DMS 273 (cell line): ENCODE data around the gene ADGRA3.

Experiments used
- DNase-seq: peaks from one replicate; lab custom pipeline; 2025; ENCODE audit not compliant: unreplicated experiment; lab: John Stamatoyannopoulos, UW

Gene ADGRA3, protein sequence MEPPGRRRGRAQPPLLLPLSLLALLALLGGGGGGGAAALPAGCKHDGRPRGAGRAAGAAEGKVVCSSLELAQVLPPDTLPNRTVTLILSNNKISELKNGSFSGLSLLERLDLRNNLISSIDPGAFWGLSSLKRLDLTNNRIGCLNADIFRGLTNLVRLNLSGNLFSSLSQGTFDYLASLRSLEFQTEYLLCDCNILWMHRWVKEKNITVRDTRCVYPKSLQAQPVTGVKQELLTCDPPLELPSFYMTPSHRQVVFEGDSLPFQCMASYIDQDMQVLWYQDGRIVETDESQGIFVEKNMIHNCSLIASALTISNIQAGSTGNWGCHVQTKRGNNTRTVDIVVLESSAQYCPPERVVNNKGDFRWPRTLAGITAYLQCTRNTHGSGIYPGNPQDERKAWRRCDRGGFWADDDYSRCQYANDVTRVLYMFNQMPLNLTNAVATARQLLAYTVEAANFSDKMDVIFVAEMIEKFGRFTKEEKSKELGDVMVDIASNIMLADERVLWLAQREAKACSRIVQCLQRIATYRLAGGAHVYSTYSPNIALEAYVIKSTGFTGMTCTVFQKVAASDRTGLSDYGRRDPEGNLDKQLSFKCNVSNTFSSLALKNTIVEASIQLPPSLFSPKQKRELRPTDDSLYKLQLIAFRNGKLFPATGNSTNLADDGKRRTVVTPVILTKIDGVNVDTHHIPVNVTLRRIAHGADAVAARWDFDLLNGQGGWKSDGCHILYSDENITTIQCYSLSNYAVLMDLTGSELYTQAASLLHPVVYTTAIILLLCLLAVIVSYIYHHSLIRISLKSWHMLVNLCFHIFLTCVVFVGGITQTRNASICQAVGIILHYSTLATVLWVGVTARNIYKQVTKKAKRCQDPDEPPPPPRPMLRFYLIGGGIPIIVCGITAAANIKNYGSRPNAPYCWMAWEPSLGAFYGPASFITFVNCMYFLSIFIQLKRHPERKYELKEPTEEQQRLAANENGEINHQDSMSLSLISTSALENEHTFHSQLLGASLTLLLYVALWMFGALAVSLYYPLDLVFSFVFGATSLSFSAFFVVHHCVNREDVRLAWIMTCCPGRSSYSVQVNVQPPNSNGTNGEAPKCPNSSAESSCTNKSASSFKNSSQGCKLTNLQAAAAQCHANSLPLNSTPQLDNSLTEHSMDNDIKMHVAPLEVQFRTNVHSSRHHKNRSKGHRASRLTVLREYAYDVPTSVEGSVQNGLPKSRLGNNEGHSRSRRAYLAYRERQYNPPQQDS (N-terminal part only)

DNA sequence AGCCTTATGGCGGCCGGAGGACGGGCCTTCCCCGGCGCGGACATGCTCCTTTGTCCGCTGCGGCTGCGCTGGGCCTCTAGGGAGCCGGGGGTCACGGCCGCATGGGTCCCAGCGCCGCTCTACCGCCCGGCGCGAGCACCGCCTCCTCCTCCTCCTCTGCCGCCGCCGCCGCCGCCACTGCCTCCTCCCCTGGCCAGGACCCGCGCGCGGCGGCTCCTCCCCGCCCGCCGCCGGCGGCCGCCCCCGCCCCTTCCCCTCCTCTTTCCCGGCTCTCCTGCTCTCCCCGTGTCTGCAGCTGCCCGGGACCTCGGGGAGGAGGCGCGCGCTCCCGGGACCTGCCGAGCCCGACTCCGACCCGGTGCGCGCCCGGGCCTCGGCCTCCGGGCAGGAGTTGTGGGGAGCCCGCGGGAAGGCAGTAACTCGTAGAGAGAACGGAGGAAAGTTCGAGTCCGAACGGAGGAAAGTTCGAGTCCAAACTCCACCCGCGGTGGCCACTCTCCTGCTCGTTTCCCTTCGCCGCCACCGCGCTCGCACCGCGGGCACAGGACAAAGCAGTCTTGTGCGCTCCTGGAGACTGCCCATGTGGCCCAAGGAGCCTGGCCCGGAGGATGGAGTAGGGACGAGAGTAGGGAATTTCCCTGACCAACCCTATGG, at the start of gene ADGRA3:
Gene ADGRA3 (minus strand): TSS at position 179 of the 654 bp plus-strand sequence. CDS start 282 bp downstream, outside the sequence.
- DNase-seq, result peak; percentile 80

DNA sequence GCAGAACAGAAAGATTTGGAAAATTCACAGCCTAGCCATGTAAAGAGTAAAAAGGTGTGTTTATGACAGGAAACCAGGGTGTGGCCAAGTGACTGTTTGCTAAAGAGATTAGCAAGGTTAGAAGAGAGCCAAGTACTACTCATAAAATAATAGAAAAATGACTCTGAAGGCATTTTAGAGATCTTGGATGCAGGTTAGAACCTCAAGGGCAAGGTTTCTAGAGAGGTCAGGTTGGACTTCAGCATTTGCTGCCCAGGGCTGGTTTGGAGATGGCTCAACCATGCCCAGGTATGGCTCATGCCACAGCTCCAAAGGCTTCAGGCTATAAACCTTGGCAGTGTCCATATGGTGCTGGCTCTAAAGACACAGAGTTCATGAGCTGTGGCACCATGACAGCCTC, 40.6 kb upstream of the ADGRA3 start:
- no peak for DNase-seq

DNA sequence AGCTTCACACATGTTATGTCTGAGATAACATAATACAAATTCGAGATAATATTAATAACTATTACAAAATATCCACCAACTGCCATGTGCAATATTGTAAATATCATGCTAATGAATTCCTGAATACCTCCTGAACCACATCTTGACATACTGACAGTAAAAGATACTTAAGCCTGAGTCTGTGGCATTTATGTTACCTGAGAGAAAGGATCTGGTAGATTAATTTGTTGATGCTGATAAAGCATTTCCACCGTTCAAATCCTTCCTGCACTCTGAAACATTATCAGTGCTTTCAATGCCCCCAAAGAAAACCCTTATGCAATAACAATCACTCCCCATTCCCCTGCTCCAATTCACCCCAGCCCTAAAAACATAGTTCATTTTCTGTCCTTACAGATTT, 38.8 kb upstream of the ADGRA3 start:
- DNase-seq, result no peak

DNA sequence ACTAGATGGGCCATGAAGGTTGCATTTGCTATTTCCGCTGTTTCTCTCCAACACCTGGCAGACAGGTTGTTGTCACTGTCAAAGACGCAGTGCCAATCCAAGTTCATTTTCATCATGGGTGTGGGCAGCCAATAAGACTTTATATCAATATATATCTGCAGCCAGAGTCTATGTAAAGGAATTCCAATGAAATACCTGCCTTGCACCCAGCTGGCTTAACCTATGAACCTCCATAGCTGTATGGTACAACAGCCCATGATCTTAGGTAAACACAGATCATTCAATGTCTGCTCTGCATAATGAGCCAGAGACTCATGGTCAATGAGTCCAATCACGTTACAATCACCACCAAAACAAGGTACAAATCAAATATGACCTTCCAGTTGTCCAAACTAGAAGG, 37.7 kb upstream of the ADGRA3 start:
- DNase-seq, result no peak

DNA sequence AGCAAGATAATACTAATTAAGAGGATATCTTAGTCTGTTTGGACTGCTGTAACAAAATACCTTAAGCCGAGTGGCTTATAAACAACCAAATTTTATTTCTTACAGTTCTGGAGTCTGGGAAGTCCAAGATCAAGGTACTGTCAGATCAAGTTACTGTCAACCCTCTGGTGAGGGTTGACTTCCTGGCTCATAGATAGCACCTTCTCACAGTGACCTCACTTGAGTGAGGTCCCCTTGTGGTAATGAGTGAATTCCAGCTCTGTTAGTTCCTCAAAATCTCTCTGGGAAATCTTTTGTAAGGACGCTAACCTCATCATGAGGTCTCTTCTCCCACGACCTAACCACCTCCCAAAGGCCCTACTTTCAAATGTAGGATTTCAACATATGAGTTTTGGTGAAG, 36.9 kb upstream of the ADGRA3 start:
- DNase-seq, result no peak

DNA sequence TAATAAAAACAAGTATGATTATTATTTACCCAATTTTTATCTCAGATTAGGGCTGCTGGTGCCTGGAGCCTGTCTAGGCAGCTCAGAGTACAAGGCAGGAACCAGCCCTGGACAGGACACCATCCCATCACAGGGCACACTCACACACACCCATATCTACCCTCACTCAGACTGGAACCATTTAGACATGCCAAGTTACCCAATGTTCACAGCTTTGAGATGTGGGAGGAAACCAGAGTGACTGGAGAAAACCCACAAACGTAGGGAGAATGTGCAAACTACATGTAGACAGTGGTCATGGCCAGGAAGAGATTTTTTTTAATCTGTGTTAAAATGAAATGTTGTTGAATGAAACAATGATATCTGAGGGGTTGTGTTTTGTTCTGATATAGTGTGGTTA, 35.7 kb upstream of the ADGRA3 start:
- no peak for DNase-seq

DNA sequence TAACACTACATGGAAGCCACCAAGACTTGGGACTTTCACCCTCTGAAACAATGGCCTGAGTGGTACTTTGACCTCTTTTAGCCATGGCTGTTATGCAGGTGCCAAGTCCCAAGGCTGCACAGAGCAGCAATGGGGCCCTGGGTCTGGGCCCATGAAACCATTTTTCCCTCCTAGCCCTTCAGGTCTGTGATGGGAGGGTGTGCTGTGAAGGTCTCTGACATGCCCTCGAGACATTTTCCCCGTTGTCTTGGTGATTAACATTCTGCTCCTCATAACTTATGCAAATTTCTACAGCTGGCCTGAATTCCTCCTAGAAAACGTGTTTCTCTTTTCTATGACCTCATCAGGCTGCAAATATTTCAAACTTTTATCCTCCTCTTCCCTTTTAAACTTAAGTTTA, 30.4 kb upstream of the ADGRA3 start:
- no peak for DNase-seq

DNA sequence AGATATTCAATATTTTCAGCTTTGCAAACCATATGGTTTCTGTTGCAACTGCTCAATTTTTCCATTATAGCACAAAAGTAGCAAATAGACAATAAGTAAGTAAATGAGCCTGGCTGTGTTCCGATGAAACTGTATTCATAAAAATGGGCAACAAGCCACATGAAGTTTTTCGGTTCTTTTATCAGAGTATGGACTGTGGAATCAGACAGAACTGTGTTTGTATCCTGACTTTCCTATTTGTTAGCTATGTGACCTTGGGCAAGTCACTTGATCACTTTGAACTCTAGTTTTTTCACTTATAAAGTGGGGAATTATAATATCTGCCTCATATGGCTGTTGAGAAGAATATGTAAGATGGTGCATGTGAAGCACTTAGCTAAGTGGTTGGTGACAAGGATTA, 23.4 kb upstream of the ADGRA3 start:
- DNase-seq, result no peak

DNA sequence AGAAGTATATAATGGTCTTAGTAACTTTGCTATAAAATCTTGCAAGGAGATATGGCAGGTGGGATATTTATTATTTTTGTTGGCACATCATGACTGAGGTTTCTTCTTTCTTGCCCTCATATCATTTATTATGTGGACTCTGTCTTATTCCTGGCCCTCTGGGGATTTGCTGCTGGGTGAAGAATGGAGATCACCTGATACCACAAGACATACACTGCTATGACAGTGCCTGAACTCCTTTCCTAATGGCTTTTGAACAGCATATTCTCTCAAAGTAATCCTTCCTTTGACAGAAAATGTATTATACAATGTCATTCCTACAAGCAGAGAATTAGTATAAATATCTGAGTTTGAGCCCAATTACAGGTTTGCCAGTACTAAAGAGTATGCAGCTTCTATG, 22.0 kb upstream of the ADGRA3 start:
- DNase-seq, result no peak

DNA sequence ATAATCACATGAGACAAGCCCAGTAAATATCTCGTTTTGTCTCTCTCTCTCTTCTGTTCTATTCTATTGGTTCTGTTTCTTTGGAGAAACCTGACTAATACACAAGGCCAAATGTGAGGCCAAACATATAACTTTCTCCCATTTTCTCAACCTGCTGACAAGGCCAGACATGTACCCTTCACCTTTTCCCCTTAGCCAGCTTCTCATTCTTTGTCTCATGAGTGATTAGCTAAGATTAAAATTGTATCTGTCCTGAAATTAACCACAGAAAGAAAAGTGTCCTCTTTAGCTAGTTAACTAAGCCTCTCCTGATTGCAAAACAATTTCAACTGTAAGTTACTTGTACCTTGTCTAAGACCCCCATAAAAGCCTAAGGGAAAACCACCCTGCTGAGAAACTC, 18.5 kb upstream of the ADGRA3 start:
- no peak for DNase-seq

DNA sequence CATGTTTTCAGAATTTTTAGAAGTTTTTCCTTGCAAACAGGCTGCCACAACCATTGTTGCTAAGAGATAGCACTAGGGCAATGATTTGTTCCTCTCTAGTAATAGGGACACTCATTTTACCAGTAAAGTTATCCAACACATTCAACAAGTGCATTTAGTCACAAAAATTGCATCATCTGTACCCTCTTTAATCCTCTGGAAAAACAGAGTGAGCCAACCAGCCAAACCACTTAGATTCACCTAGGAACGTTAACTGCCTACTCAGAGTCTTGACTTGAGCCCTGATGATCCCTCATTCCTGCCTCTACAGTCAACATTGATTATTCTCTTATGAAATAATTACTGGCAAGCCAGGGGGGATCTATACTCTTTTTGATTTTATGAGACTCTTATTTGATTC, 17.0 kb upstream of the ADGRA3 start:
- DNase-seq, result no peak

DNA sequence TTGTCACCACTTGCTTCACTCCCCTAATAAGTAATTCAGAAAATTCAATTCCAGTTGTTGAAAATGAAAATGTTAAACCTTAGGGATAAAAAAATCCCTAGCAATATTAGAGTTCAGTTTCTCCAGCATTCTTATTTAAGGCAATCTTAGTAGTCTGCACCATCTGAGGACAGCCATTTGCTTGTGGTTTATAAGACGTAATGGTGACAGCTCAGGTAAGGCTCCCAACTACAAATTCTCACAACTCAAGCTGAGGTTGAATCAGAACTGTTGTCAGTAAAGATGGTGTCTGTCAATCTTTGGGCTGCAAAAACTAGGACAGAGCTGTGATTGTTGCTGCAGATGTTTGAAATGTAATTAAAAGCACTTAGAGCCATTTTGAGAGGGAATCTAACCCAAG, 16.3 kb upstream of the ADGRA3 start:
- no peak for DNase-seq

DNA sequence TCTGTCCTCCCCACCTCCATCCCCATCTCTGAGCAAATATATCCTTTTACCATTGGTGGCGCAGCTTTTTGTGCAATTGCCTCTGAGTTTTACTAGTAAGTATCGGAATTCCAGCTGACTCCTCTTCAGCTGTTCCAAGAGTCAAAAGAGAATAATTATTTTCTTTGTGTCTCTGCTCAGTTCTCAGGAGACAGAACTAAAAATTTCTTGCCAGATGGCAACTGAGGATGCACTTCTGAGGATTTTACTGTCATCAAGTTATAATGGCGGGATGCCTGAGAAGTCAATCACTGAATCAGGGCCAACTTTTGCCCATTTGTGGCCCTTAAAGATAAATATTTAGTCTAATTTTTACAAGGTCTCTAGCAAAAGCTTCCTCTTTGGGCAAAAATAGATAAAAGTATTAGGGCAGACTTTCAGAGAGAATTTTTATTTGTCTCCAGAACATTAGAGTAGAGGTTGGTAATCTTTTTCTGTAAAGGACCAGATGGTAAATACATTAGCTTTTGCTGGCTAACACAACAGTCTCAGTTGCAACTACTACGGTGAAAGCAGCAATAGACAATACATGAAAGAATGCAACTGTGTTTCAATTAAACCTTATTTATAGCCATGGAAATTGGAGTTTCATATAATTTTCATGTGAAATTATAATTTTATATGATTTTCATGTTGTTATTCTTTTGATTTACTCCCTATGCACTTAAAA, 15.6 kb upstream of the ADGRA3 start:
- no peak for DNase-seq

DNA sequence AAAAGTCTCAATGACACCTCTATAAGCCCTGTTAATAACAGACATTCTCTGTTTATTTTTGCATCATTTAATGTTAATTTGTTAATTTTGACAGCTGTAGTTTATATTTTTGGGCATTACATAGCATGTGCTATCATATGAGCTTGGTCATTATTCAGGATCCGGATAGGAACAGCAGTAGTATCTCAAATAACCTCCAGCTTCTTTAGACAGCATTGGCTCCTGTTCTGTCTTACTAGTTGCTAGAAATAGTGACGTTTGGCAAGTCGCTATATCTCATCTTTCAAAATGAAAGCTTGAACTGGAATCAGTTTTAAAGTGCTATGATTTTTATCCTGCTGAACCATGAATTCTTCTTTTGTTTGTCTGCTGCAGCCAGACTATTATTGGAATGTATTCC, 9.0 kb upstream of the ADGRA3 start:
- no peak for DNase-seq

DNA sequence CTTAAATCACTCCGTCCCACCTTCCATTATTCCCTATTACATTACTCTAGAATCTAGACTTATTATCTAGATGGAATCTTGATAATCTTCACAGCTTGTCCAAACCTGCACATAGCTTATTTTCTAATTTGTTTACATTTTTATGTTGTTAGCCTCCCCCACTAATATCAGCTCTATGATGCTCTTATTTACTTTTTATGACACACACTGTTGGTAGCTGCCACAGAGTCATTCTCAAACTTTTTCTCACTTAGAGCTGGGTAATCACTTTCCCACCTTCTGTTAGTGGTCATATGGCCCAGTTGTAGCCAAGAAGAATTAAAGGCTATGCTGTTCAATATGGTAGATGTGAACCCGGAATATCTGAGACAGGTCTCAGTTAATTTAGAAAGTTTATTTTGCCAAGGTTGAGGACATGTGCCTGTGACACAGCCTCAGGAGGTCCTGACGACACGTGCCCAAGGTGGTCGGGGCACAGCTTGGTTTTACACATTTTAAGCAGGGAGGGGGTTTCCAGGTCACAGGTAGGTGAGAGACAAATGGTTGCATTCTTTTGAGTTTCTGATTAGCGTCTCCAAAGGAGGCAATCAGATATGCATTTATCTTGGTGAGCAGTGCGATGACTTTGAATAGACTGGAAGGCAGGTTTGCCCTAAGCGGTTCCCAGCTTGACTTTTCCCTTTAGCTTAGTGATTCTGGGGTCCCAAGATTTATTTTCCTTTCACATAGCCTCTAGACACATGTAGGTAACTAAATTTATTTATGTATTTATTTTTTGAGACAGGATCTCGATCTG, 7.0 kb upstream of the ADGRA3 start:
- DNase-seq, result no peak

DNA sequence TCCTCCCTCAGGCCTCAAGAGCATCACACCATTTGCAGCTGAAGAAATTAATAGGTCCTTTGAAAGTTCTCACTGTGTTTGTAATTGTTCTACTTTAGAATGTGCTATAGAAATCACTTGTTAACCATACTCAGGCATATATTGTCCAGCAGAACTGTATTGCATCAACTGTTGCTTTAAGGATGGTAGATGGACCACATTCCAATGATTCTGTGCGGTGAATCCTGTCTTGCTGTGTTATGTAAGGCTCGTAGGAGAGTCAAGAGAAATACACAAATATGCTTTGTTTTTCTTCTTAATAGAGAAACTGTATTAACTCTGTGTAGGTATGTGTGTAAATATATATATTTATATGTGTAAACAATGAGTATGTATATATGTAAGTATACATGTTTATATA, 6.3 kb upstream of the ADGRA3 start:
- DNase-seq, result no peak

DNA sequence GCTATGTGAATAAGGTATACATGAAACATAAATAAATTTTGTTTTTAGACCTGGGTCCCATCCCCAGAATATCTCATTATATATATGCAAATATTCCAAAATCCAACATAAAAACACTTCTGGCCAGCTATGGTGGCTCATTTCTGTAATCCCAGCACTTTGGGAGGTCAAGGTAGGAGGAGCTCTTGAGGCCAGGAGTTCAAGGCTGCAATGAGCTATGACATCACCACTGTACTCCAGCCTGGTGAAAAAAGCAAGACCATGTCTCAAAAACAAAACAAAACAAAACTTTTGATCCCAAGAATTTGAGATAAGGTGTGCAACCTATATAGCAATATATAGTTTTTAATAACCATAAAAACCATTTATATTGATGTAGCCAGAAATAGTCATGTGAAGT, 5.4 kb upstream of the ADGRA3 start:
- no peak for DNase-seq

DNA sequence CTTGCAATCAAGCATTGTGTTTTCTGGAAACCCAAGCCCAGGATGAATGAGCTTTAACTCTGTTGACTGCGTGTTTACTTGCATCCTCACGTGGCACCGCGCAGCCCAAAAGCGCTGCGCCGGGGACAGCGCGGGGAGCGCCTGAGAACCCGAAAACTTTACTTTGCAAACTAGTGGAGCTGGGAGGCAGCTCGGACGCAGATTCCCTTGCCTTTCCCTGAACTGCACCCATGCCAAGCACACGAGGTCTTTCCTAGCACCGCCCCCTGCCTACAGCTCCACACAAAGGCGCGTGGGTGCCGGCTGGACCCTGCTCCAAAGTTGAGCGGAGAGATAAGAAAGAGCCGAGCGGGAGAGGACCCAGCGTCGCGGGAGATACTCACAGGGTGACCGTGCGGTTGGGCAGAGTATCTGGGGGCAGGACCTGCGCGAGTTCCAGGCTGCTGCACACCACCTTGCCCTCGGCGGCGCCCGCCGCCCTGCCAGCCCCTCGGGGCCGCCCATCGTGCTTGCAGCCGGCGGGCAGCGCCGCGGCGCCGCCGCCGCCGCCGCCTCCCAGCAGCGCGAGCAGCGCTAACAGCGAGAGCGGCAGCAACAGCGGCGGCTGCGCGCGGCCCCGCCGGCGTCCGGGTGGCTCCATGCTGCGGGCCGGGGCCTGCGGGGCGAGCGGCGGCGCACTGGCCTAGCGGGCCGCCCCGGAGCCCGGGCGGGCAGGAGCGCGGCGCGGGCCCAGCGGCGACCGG, 550 bp downstream of the ADGRA3 start:
- peak; percentile 82 for DNase-seq

DNA sequence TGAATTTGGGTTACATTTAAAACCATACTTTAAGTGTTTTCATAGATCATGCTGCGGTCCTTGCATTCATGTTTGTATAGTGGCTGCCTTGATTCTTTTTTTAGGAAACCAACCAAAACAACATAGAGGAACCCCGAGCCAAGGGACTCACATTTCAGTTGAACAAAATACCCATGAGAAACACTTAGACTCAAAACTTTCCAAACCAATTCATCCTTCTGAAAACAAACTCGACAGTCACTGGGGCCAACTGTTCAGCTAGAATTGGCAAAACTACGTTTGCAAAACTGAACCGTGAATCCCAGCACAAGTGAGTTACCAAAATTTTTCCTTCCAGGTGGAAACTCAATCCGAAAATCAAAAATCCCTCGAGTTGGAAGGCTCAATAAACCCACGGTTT, 1.4 kb downstream of the ADGRA3 start:
- DNase-seq, result peak; percentile 50
